Activated T-cell treated with anti-CD3 and anti-CD28 coated beads for 1 hour (primary cell): Measurements from ENCODE around the gene MDC1.
"Not testable (repeated sequence)": the region's sequence is repeated elsewhere in the genome, so short reads cannot be mapped to it uniquely, and the experiment has no call there.

Experiments used
- DNase-seq: peaks from one replicate; pipeline ENCODE4 v3.0.0-alpha.2; 2020; ENCODE audit warnings: low read depth

Gene MDC1

GRCh38 chr6:30725713-30726505 lies 8.8 kb upstream of the MDC1 start:
- DNase-seq: no peak

- DNase-seq: no peak
These were observed 8.0 kb upstream of the MDC1 start for GRCh38 chr6:30724906-30725667.

GRCh38 chr6:30723843-30724741 lies 7.0 kb upstream of the MDC1 start:
- DNase-seq: not testable (repeated sequence)

- DNase-seq: not testable (repeated sequence)
These were observed 6.2 kb upstream of the MDC1 start for GRCh38 chr6:30723159-30723842.

GRCh38 chr6:30722280-30723112 lies 5.4 kb upstream of the MDC1 start:
- peak; percentile 87 for DNase-seq

- DNase-seq: not testable (repeated sequence)
These were observed 4.9 kb upstream of the MDC1 start for GRCh38 chr6:30722025-30722279.

- DNase-seq: peak; percentile 98
These were observed 4.3 kb upstream of the MDC1 start for GRCh38 chr6:30721198-30722024.

GRCh38 chr6:30720738-30721197 lies 3.7 kb upstream of the MDC1 start:
- peak; percentile 40 for DNase-seq

GRCh38 chr6:30719791-30720737 lies 3.0 kb upstream of the MDC1 start, which contains the start of gene TUBB:
TUBB (plus strand) TSS chr6:30720352; CDS start chr6:30720507, 155 bp downstream.
- peak; percentile 92 for DNase-seq

- no peak for DNase-seq
These were observed 2.3 kb upstream of the MDC1 start for GRCh38 chr6:30719356-30719755.

GRCh38 chr6:30717845-30718720 lies 1.0 kb upstream of the MDC1 start:
- not testable (repeated sequence) for DNase-seq

- DNase-seq: no peak
These were observed 277 bp downstream of the MDC1 start for GRCh38 chr6:30716879-30717128.

- no peak for DNase-seq
These were observed 2.8 kb downstream of the MDC1 start for GRCh38 chr6:30714263-30714662.

- DNase-seq: no peak
These were observed 4.6 kb downstream of the MDC1 start for GRCh38 chr6:30712441-30712945.

GRCh38 chr6:30711758-30712380 lies 5.2 kb downstream of the MDC1 start:
- DNase-seq: no peak

- DNase-seq: no peak
These were observed 7.8 kb downstream of the MDC1 start for GRCh38 chr6:30709101-30709868.
